ENCODE results near the gene NFIA. TPM values are rescaled to one million over a fixed set of nuclear protein-coding genes. Genes with fewer than 3 reads are reported as not detected.

NFIA gene
- total RNA-seq, 1 experiment from 2014 or later = 0.35 TPM

DNA sequence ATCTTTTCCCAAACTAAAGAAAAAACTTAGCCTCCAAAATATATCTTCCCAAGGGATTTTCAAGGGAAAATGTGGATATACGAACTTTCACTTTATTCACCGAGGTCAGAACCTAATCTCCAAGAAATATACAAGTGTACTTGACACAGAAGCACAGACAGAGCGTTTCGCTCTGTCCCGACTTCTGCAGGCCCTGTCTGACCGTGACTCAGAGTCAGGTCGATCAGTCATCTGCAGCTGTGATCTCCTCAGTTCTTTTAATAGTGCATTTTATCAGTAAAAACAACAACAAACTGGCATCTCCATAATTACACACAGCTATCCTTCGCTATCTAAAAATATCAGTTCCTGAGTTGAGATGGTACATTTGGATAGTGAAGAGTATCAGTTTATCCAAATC is 416.0 kb downstream of the NFIA start:
- H3K36me3 Mint-ChIP-seq (ENCODE audit: insufficient read depth in 1 of 3, low read depth in 3 of 3) = no peaks in the 10 kb centered on the region
- Histone ChIP-seq H3K4me1 (ENCODE audit: insufficient read depth, low read length) (no peaks in the 10 kb centered on the region), H2BK5ac (ENCODE audit: insufficient read length, low read length) (no peak overlapping the region), H4K5ac (ENCODE audit: insufficient read length, low read depth, low read length) (no peak overlapping the region), H3K79me2 (ENCODE audit: insufficient read depth, low read length) (no peaks in the 10 kb centered on the region), H2BK20ac (ENCODE audit: low read depth, low read length, poor library complexity, severe bottlenecking) (no peak overlapping the region), H4K20me1 (ENCODE audit: control insufficient read depth, insufficient read depth, insufficient read length) (no peaks in the 10 kb centered on the region), H3K14ac (ENCODE audit: insufficient read depth, low read length) (no peak overlapping the region), H3K23ac (ENCODE audit: insufficient read length, low read depth, low read length) (no peak overlapping the region), H3K4me2 (ENCODE audit: insufficient read depth, insufficient read length, low read length) (no peak overlapping the region), H2AFZ (ENCODE audit: low read length) (no peak overlapping the region), H3K79me1 (ENCODE audit: insufficient read depth, low read depth, low read length, poor library complexity, severe bottlenecking) (no peaks in the 10 kb centered on the region), H3K23me2 (ENCODE audit: insufficient read length, low read depth, low read length, poor library complexity, severe bottlenecking) (no peaks in the 10 kb centered on the region), H3K27me3 (ENCODE audit: insufficient read depth, low read length) (no peaks in the 10 kb centered on the region), H3K4ac (ENCODE audit: low read depth, low read length) (no peak overlapping the region), H2BK15ac (ENCODE audit: low read depth, low read length) (no peak overlapping the region), H2AK5ac (ENCODE audit: insufficient read length, low read length) (no peak overlapping the region), H2BK120ac (ENCODE audit: low read depth, low read length, poor library complexity, severe bottlenecking) (no peak overlapping the region), H4K8ac (replicated peaks; ENCODE audit: insufficient read length, low read depth, low read length) (no peak overlapping the region), H3K18ac (ENCODE audit: insufficient read length, low read depth, low read length) (no peak overlapping the region), H3K9ac (ENCODE audit: extremely low read depth, insufficient read length, low read length) (no peak overlapping the region), H3K9me3 (ENCODE audit: control insufficient read depth, low read depth, low read length) (no peaks in the 10 kb centered on the region), H3K27ac (ENCODE audit: insufficient read length, low read depth, low read length) (no peak overlapping the region), H4K91ac (ENCODE audit: insufficient read length, low read depth, low read length) (no peak overlapping the region), H3T11ph (ENCODE audit: low read length) (no peak overlapping the region), H2BK12ac (ENCODE audit: insufficient read length, low read depth, low read length) (no peak overlapping the region), H3K56ac (ENCODE audit: insufficient read length, low read depth, low read length) (no peak overlapping the region)
- no peaks in the 10 kb centered on the region; the same call in 1 of the 2 replicates for H3K27me3 Mint-ChIP-seq (ENCODE audit: low read depth)
- H3K9me3 Mint-ChIP-seq = no peaks in the 10 kb centered on the region
- no peak overlapping the region for H3K27ac Mint-ChIP-seq
- no peak overlapping the region for H3K4me3 Mint-ChIP-seq
- WGBS (ENCODE audit: extremely low coverage, insufficient read length, low lambda C conversion rate) = no CpG with 5 or more reads among the region's 8 CpGs
- TF ChIP-seq, protein P1, sequence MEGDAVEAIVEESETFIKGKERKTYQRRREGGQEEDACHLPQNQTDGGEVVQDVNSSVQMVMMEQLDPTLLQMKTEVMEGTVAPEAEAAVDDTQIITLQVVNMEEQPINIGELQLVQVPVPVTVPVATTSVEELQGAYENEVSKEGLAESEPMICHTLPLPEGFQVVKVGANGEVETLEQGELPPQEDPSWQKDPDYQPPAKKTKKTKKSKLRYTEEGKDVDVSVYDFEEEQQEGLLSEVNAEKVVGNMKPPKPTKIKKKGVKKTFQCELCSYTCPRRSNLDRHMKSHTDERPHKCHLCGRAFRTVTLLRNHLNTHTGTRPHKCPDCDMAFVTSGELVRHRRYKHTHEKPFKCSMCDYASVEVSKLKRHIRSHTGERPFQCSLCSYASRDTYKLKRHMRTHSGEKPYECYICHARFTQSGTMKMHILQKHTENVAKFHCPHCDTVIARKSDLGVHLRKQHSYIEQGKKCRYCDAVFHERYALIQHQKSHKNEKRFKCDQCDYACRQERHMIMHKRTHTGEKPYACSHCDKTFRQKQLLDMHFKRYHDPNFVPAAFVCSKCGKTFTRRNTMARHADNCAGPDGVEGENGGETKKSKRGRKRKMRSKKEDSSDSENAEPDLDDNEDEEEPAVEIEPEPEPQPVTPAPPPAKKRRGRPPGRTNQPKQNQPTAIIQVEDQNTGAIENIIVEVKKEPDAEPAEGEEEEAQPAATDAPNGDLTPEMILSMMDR (conservative IDR thresholded peaks at IDR 0.05) = no peak
- no peak for DNase-seq
- peaks cover 4% of the 10 kb centered on the region in 2 experiments; a peak in 2 of 4 replicates for H3K4me1 Mint-ChIP-seq

Data from H9 (cell line).